Mesendoderm (in vitro differentiated cells): ENCODE measurements around the gene RMDN3.
A peak's percentile ranks its signal among the peaks of the same experiment; 100 is the strongest.

ENCODE experiments used
- DNase-seq: peaks from one replicate; pipeline ENCODE4 v3.0.0; 2013
- H2AK5ac ChIP-seq: 2 replicates; pipeline ENCODE4 v1.6.1; 2013; ENCODE audit warnings: low read length, inconsistent platforms
- H2BK120ac ChIP-seq: 2 replicates; pipeline ENCODE4 v1.6.1; 2013; ENCODE audit warnings: low read depth, mild to moderate bottlenecking, low read length, moderate library complexity, mixed read lengths
- H2BK15ac ChIP-seq: replicated peaks from 2 replicates; pipeline ENCODE4 v1.6.1; 2013; ENCODE audit warnings: low read depth, mild to moderate bottlenecking, moderate library complexity
- H2BK5ac ChIP-seq: 2 replicates; pipeline ENCODE4 v1.6.1; 2013; ENCODE audit warnings: low read length, inconsistent platforms
- H3K18ac ChIP-seq: 2 replicates; pipeline ENCODE4 v1.6.1; 2013; ENCODE audit warnings: mild to moderate bottlenecking, low read length, mixed read lengths
- H3K23ac ChIP-seq: one replicate; pipeline ENCODE4 v1.6.1; 2013; ENCODE audit warnings: low read length
- H3K27ac ChIP-seq: 2 replicates; pipeline ENCODE4 v1.5.1; 2013; ENCODE audit warnings: low read depth, mild to moderate bottlenecking, inconsistent platforms, low read length, moderate library complexity
- H3K27me3 ChIP-seq: 2 replicates; pipeline ENCODE4 v1.6.1; 2013; ENCODE audit warnings: low read length, control low read depth, mild to moderate bottlenecking, inconsistent platforms; ENCODE audit not compliant: insufficient read depth, poor library complexity
- H3K36me3 ChIP-seq: 2 replicates; pipeline ENCODE4 v1.6.1; 2013; ENCODE audit warnings: low read length, inconsistent platforms; ENCODE audit not compliant: control insufficient read depth, insufficient read depth
- H3K4ac ChIP-seq: one replicate; pipeline ENCODE4 v1.6.1; 2013; ENCODE audit warnings: low read depth, mild to moderate bottlenecking, low read length, moderate library complexity
- H3K4me1 ChIP-seq: 2 replicates; pipeline ENCODE4 v1.6.1; 2013; ENCODE audit warnings: low read depth, low read length, inconsistent platforms; ENCODE audit not compliant: control insufficient read depth
- H3K4me2 ChIP-seq: 2 replicates; pipeline ENCODE4 v1.6.1; 2013; ENCODE audit warnings: low read length
- H3K4me3 ChIP-seq: 2 replicates; pipeline ENCODE4 v1.5.1; 2013; ENCODE audit warnings: mild to moderate bottlenecking, low read length
- H3K56ac ChIP-seq: one replicate; pipeline ENCODE4 v1.6.1; 2013; ENCODE audit warnings: low read length
- H3K79me1 ChIP-seq: 2 replicates; pipeline ENCODE4 v1.6.1; 2013; ENCODE audit warnings: low read length, inconsistent platforms
- H3K79me2 ChIP-seq: 2 replicates; pipeline ENCODE4 v1.6.1; 2013; ENCODE audit warnings: mild to moderate bottlenecking, low read length; ENCODE audit not compliant: control insufficient read depth, insufficient read depth
- H3K9ac ChIP-seq: 2 replicates; pipeline ENCODE4 v1.6.1; 2013; ENCODE audit warnings: low read length, inconsistent platforms
- H4K5ac ChIP-seq: one replicate; pipeline ENCODE4 v1.6.1; 2013; ENCODE audit warnings: low read length
- H4K8ac ChIP-seq: one replicate; pipeline ENCODE4 v1.6.1; 2013; ENCODE audit warnings: low read depth, mild to moderate bottlenecking, control low read depth, low read length, moderate library complexity
- WGBS: extraction: QIAGEN DNeasy Blood & Tissue Kit; methylation state at CpG from one replicate; pipeline ENCODE4 v1.1.7; 2013; ENCODE audit warnings: low lambda C conversion rate, missing lambda C conversion rate; ENCODE audit not compliant: insufficient coverage; ENCODE audit errors: extremely low coverage; 5-methylcytosine and 5-hydroxymethylcytosine counted together

Gene RMDN3

GRCh38 chr15:40702077-40702476 is 53.0 kb downstream of the RMDN3 start:
- peak; percentile 16 for DNase-seq

GRCh38 chr15:40697916-40698315 is 57.1 kb downstream of the RMDN3 start:
- Histone ChIP-seq H2BK15ac (no peak overlapping the region), H3K27me3 (no peaks in the 10 kb centered on the region), H3K23ac (no peak overlapping the region), H3K4ac (no peak overlapping the region), H4K5ac (no peak overlapping the region), H2AK5ac (no peak overlapping the region), H3K27ac (no peak overlapping the region), H3K18ac (no peak overlapping the region), H4K8ac (no peak overlapping the region), H2BK5ac (no peak overlapping the region), H3K79me2 (peaks cover 3% of the 10 kb centered on the region), H3K9ac (no peak overlapping the region), H3K56ac (no peak overlapping the region), H3K4me2 (no peak overlapping the region), H3K4me1 (no peaks in the 10 kb centered on the region), H3K4me3 (no peak overlapping the region), H2BK120ac (no peak overlapping the region), H3K36me3 (peaks cover 6% of the 10 kb centered on the region), H3K79me1 (peaks cover 2% of the 10 kb centered on the region)
- no CpG with 5 or more reads among the region's 7 CpGs for WGBS
- DNase-seq: no peak

More at GRCh38 chr15:40702077-40702476, 53.0 kb downstream of the RMDN3 start:
- H3K79me2 ChIP-seq: no peaks in the 10 kb centered on the region
- H4K8ac ChIP-seq: no peak overlapping the region
- H3K9ac ChIP-seq: no peak overlapping the region
- H3K18ac ChIP-seq: no peak overlapping the region
- peaks cover 6% of the 10 kb centered on the region for H3K36me3 ChIP-seq
- H3K27me3 ChIP-seq: no peaks in the 10 kb centered on the region
- no peak overlapping the region for H2BK120ac ChIP-seq
- H3K23ac ChIP-seq: no peak overlapping the region
- no peak overlapping the region for H3K4ac ChIP-seq
- H4K5ac ChIP-seq: no peak overlapping the region
- no peak overlapping the region for H2BK15ac ChIP-seq
- WGBS: no CpG with 5 or more reads among the region's 7 CpGs
- H2BK5ac ChIP-seq: no peak overlapping the region
- no peaks in the 10 kb centered on the region for H3K4me1 ChIP-seq
- H3K79me1 ChIP-seq: peaks cover 2% of the 10 kb centered on the region
- no peak overlapping the region for H3K4me2 ChIP-seq
- H3K56ac ChIP-seq: no peak overlapping the region
- no peak overlapping the region for H2AK5ac ChIP-seq
- no peak overlapping the region for H3K4me3 ChIP-seq
- H3K27ac ChIP-seq: no peak overlapping the region

- Histone ChIP-seq H3K79me2 (peaks cover 3% of the 10 kb centered on the region), H3K4me1 (no peaks in the 10 kb centered on the region), H3K27me3 (no peaks in the 10 kb centered on the region), H2AK5ac (no peak overlapping the region), H2BK5ac (no peak overlapping the region), H3K79me1 (peaks cover 2% of the 10 kb centered on the region), H3K23ac (no peak overlapping the region), H3K4ac (no peak overlapping the region), H4K5ac (no peak overlapping the region), H3K4me2 (peak overlapping the region; percentile 26), H4K8ac (no peak overlapping the region), H3K56ac (peak overlapping the region; percentile 47), H2BK15ac (no peak overlapping the region), H3K36me3 (peaks cover 6% of the 10 kb centered on the region), H2BK120ac (no peak overlapping the region), H3K9ac (peak overlapping the region; percentile 14), H3K4me3 (no peak overlapping the region), H3K27ac (no peak overlapping the region), H3K18ac (no peak overlapping the region)
- no CpG with 5 or more reads among the region's 11 CpGs for WGBS
- no peak for DNase-seq
Observed at GRCh38 chr15:40696228-40696627, 58.8 kb downstream of the RMDN3 start.

GRCh38 chr15:40695469-40695890 is 59.6 kb downstream of the RMDN3 start:
- H2BK15ac ChIP-seq: no peak overlapping the region
- H3K4me2 ChIP-seq: peak overlapping the region; percentile 86
- peak overlapping the region; percentile 97 for H3K9ac ChIP-seq
- H3K4me3 ChIP-seq: peak overlapping the region; percentile 88
- H3K23ac ChIP-seq: peak overlapping the region; percentile 91
- H3K4ac ChIP-seq: peak overlapping the region; percentile 40
- H3K27me3 ChIP-seq: no peaks in the 10 kb centered on the region
- H2AK5ac ChIP-seq: no peak overlapping the region
- H2BK120ac ChIP-seq: no peak overlapping the region
- peaks cover 3% of the 10 kb centered on the region for H3K36me3 ChIP-seq
- WGBS: no CpG with 5 or more reads among the region's 24 CpGs
- H2BK5ac ChIP-seq: no peak overlapping the region
- peak overlapping the region; percentile 96 for H3K56ac ChIP-seq
- H4K8ac ChIP-seq: no peak overlapping the region
- DNase-seq: no peak
- H3K79me1 ChIP-seq: peaks cover 2% of the 10 kb centered on the region
- H3K18ac ChIP-seq: peak overlapping the region; percentile 7
- no peak overlapping the region for H4K5ac ChIP-seq
- peaks cover 3% of the 10 kb centered on the region for H3K79me2 ChIP-seq
- peak overlapping the region; percentile 53 for H3K27ac ChIP-seq
- H3K4me1 ChIP-seq: no peaks in the 10 kb centered on the region

GRCh38 chr15:40694688-40695468 is 60.2 kb downstream of the RMDN3 start, which contains the start of gene RAD51:
Gene RAD51 (plus strand): TSS chr15:40695174. CDS start chr15:40698759, 3,585 bp downstream.
- H3K4me3 ChIP-seq: peak within 1 kb of the TSS; percentile 88
- H3K79me1 ChIP-seq: peaks cover 2% of the 10 kb centered on the region
- H3K79me2 ChIP-seq: peaks cover 3% of the 10 kb centered on the region
- peak within 1 kb of the TSS; percentile 91 for H3K23ac ChIP-seq
- no peak within 1 kb of the TSS for H2BK120ac ChIP-seq
- H3K56ac ChIP-seq: peak within 1 kb of the TSS; percentile 98
- no peak within 1 kb of the TSS for H4K5ac ChIP-seq
- no peak within 1 kb of the TSS for H2AK5ac ChIP-seq
- H3K4me1 ChIP-seq: no peaks in the 10 kb centered on the region
- no peak within 1 kb of the TSS for H4K8ac ChIP-seq
- no CpG with 5 or more reads among the region's 81 CpGs for WGBS
- H3K36me3 ChIP-seq: peaks cover 3% of the 10 kb centered on the region
- peak within 1 kb of the TSS; percentile 92 for H3K27ac ChIP-seq
- peak within 1 kb of the TSS; percentile 97 for H3K9ac ChIP-seq
- H2BK15ac ChIP-seq: no peak within 1 kb of the TSS
- peak; percentile 97 for DNase-seq
- peak within 1 kb of the TSS; percentile 64 for H3K18ac ChIP-seq
- no peaks in the 10 kb centered on the region for H3K27me3 ChIP-seq
- H3K4me2 ChIP-seq: peak within 1 kb of the TSS; percentile 91
- peak within 1 kb of the TSS; percentile 97 for H2BK5ac ChIP-seq
- peak within 1 kb of the TSS; percentile 86 for H3K4ac ChIP-seq
